HepG2 (cell line): ENCODE results near the gene HSP90AB1. TPM values are rescaled to one million over a fixed set of nuclear protein-coding genes. Genes with fewer than 3 reads are reported as not detected.
A peak's percentile ranks its signal among the peaks of the same experiment; 100 is the strongest.

ENCODE experiments used
- BRF2 ChIP-seq: sonication (generic); formaldehyde crosslinking; IDR thresholded peaks from 2 replicates; pipeline ENCODE4 v1.8.1; 2022; ENCODE audit warnings: mild to moderate bottlenecking, missing genetic modification reagents
- CCDC6 ChIP-seq: sonication (generic); formaldehyde crosslinking; IDR thresholded peaks from 2 replicates; pipeline ENCODE4 v1.8.1; 2022; ENCODE audit warnings: mild to moderate bottlenecking, missing genetic modification reagents, moderate library complexity
- FOSL1 ChIP-seq: sonication (generic); formaldehyde crosslinking; IDR thresholded peaks from 2 replicates; pipeline ENCODE4 v1.9.0; 2021; ENCODE audit warnings: missing genetic modification reagents, borderline replicate concordance
- FOSL2 ChIP-seq: sonication (generic); formaldehyde crosslinking; IDR thresholded peaks from 2 replicates; pipeline ENCODE4 v1.4.0; 2020; ENCODE audit warnings: missing genetic modification reagents
- KAT2B ChIP-seq: fragments of 150-350 bp; IDR thresholded peaks from 2 replicates; pipeline ENCODE4 v1.6.1; 2014; ENCODE audit warnings: low read depth, low read length, borderline replicate concordance
- NPAS2 ChIP-seq: sonication (generic); formaldehyde crosslinking; IDR thresholded peaks from 2 replicates; pipeline ENCODE4 v1.8.0; 2022; ENCODE audit warnings: mild to moderate bottlenecking, missing genetic modification reagents, borderline replicate concordance
- NR2C2 ChIP-seq: sonication (generic); formaldehyde crosslinking; IDR thresholded peaks from 2 replicates; pipeline ENCODE4 v1.4.0; 2020; ENCODE audit warnings: missing genetic modification reagents, mild to moderate bottlenecking, moderate library complexity, borderline replicate concordance
- NR3C1 ChIP-seq: sonication (generic); formaldehyde crosslinking; IDR thresholded peaks from 2 replicates; pipeline ENCODE4 v1.4.0; 2020; ENCODE audit warnings: missing genetic modification reagents
- PREB ChIP-seq: sonication (generic); formaldehyde crosslinking; IDR thresholded peaks from 2 replicates; pipeline ENCODE4 v1.4.0; 2020; ENCODE audit warnings: missing genetic modification reagents
- SKIL ChIP-seq: sonication (generic); formaldehyde crosslinking; IDR thresholded peaks from 2 replicates; pipeline ENCODE4 v1.8.0; 2022; ENCODE audit warnings: missing genetic modification reagents, mild to moderate bottlenecking, moderate library complexity, borderline replicate concordance
- THAP7 ChIP-seq: sonication (generic); formaldehyde crosslinking; IDR thresholded peaks from 2 replicates; pipeline ENCODE4 v1.8.1; 2023; ENCODE audit warnings: mild to moderate bottlenecking, missing genetic modification reagents
- ZBTB4 ChIP-seq: sonication (generic); formaldehyde crosslinking; IDR thresholded peaks from 2 replicates; pipeline ENCODE4 v1.4.0; 2020; ENCODE audit warnings: missing genetic modification reagents, mild to moderate bottlenecking, borderline replicate concordance
- ZNF138 ChIP-seq: sonication (generic); formaldehyde crosslinking; IDR thresholded peaks from 2 replicates; pipeline ENCODE4 v1.5.0; 2020; ENCODE audit warnings: mild to moderate bottlenecking, low read depth, missing genetic modification reagents
- ZNF207 ChIP-seq: fragments of 450-650 bp; IDR thresholded peaks from 2 replicates; pipeline ENCODE4 v1.6.1; 2016; ENCODE audit warnings: antibody characterized with exemption, borderline replicate concordance
- ZNF276 ChIP-seq: sonication (generic); formaldehyde crosslinking; IDR thresholded peaks from 2 replicates; pipeline ENCODE4 v1.4.0; 2020; ENCODE audit warnings: mild to moderate bottlenecking, low read depth, missing genetic modification reagents
- ZNF564 ChIP-seq: sonication (generic); formaldehyde crosslinking; IDR thresholded peaks from 2 replicates; pipeline ENCODE4 v1.8.1; 2023; ENCODE audit warnings: mild to moderate bottlenecking, missing genetic modification reagents
- ZNF841 ChIP-seq: sonication (generic); formaldehyde crosslinking; IDR thresholded peaks from 2 replicates; pipeline ENCODE4 v1.8.1; 2023; ENCODE audit warnings: missing genetic modification reagents, borderline replicate concordance
- ZNF878 ChIP-seq: sonication (generic); formaldehyde crosslinking; IDR thresholded peaks from 2 replicates; pipeline ENCODE4 v1.8.1; 2023; ENCODE audit warnings: mild to moderate bottlenecking, missing genetic modification reagents, moderate library complexity
- polyA plus RNA-seq, 8 experiments: library from polyadenylated mRNA; depleted of rRNA in 3 of 8; stranded (reverse) in 7 of 8; unstranded in 1 of 8; fragments of >200 nt; fragmentation: Illumina TruSeq in 4 of 8; extraction: Trizol in 4 of 8; gene quantifications; 2 replicates each; pipeline versions ENCODE4 v1.2.1 to v1.2.3, GENCODE V29; 2011 to 2016; ENCODE audit warnings: low read depth in 4 of 8, missing spikeins in 1 of 8, mixed read lengths in 1 of 8; ENCODE audit not compliant: insufficient read depth in 1 of 8
- total RNA-seq, 5 experiments: library from RNA; depleted of rRNA; stranded (reverse); fragments of >200 nt; fragmentation: Illumina TruSeq; extraction: Trizol; gene quantifications; 2 replicates each; pipeline ENCODE4 v1.2.3, GENCODE V29; 2016; ENCODE audit warnings: low read depth in 1 of 5

HSP90AB1 gene
- total and polyA plus RNA-seq, 2 of the 13 experiments (the other 11 are each of a cell fraction or from before 2014, with no cell fraction given) = 1,325 to 1,472 TPM

- TF ChIP-seq NPAS2 (CRISPR knock-in tag) (no peak), CCDC6 (CRISPR knock-in tag) (no peak), ZNF878 (no peak), ZNF207 (no peak), NR3C1 (CRISPR knock-in tag) (no peak), ZBTB4 (CRISPR knock-in tag) (no peak), BRF2 (0 out of 2 replicates have a peak, but pooled peaks have one; percentile 64), FOSL2 (CRISPR knock-in tag) (no peak; the same call in none of the 2 replicates), NR2C2 (CRISPR knock-in tag) (peak; percentile 60; the same call in 1 of the 2 replicates), ZNF841 (CRISPR knock-in tag) (no peak), PREB (CRISPR knock-in tag) (0 out of 2 replicates have a peak, but pooled peaks have one; percentile 41), KAT2B (peak; percentile 70; the same call in 1 of the 2 replicates), ZNF138 (CRISPR knock-in tag) (peak; percentile 87), ZNF276 (no peak), FOSL1 (CRISPR knock-in tag) (no peak), ZNF564 (peak; percentile 89), SKIL (CRISPR knock-in tag) (peak; percentile 52; the same call in 1 of the 2 replicates), THAP7 (CRISPR knock-in tag) (peak; percentile 88)
Measured at GRCh38 chr6:44223319-44224028, 23.4 kb upstream of the HSP90AB1 start, which contains the start of gene SLC29A1 (continued).
